GM21360 (cell line): Measurements from ENCODE around the gene ARHGAP32.

Experiments
- ATAC-seq: cut with Tn5 transposase; IDR thresholded peaks from one replicate; pipeline ENCODE4 v1.9.1; 2021; ENCODE audit warnings: mild to moderate bottlenecking, moderate library complexity; ENCODE audit not compliant: unreplicated experiment

ARHGAP32 gene

GRCh38 chr11:128963744-128964325 is 228.3 kb downstream of the ARHGAP32 start:
- no peak for ATAC-seq

DNA sequence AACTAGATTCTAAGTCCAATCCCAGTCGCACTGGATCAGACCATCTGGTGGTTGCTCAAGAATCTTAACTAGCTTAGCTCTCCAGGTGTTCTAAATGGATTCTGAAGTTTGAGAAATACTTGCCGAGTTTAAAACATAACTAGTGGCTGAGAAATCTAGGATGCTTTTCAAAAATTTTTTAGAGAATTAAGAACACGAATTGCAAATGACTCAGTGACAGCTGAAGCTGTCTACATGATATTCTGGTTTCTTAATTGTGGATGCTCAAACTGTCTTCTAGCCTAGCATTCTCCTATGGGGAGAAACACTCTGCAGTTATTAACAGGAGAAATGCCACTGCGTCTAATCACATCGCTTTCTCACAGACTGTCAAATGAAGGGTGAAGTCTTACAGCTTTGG is 229.2 kb downstream of the ARHGAP32 start:
- ATAC-seq = no peak

DNA sequence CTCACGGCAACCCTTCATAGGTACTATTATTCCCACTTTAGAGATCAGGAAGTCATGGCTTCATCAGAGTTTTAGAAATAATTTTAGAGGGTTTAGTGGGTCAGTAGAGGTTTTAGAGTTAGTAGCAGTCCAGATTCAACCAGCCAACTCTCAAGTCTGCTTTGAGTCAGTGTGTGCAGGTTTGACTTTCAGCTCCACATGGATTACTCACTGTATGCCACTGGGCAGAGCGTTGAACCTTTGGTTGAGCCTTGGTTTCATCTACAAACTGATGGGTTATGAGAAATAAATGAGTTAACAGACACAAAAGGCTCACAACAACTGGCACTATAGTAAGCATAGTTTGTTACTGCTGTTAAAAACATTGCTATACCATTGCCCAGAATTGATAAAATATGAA is 230.5 kb downstream of the ARHGAP32 start:
- ATAC-seq = no peak

- no peak for ATAC-seq
Observed at GRCh38 chr11:128957202-128957482, 235.0 kb downstream of the ARHGAP32 start.

DNA sequence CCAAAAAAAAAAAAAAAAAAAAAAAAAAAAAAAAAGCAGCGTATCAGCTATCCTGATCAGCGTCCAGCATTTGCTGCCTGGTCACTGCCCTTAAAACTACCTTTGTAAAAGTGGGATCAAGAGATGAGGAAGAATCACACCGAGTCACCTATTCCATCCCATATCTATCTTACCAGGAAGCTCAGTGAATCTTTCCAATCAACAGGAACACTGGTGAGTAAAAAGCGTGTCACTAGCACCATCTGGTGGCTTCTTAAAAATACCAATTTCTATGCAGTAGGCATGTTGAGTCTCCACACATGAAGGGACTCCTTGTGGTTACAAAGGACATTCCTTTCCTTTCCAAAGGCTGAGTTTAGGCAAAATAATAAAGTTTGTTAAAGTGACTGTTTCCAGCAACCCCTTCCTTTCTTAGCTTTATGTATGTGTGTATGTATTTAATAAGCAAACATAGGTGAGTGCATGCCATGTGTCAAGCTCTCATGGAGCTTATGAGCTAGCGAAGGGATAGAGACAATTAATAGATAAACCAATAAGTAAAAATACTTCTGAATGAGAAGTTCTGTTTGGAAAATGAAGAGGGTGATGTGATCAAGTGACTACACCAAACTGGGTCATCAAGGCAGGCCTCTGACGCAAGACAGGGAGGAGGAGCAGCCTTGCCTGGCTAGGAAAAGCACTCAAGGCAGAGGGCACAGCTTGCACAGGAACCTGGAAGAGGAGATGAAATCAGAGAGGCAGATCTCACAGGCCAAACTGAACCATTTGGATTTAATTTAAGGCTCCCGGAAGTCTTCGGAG is 235.5 kb downstream of the ARHGAP32 start:
- peak; percentile 58 for ATAC-seq

DNA sequence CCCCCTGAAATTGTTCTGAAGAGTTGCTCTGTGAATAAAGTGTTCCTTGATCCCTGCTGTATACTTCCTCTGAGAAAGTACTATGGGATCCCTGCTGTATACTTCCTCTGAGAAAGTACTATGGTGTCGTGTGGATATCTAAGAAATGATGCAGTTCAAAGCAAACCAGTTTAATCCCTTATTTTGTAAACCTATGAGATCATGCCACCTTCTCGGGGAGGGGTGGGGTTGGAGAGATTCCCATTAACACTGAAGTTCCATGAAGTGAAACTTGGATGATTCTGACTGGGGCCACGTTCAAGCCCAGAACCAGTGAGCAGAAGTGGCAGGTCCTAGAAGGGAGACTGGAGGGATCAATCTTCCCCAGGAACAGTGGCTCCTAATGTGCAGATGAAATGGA is 236.5 kb downstream of the ARHGAP32 start:
- ATAC-seq = no peak

- ATAC-seq = no peak
Observed at GRCh38 chr11:128953151-128953550, 239.0 kb downstream of the ARHGAP32 start.

DNA sequence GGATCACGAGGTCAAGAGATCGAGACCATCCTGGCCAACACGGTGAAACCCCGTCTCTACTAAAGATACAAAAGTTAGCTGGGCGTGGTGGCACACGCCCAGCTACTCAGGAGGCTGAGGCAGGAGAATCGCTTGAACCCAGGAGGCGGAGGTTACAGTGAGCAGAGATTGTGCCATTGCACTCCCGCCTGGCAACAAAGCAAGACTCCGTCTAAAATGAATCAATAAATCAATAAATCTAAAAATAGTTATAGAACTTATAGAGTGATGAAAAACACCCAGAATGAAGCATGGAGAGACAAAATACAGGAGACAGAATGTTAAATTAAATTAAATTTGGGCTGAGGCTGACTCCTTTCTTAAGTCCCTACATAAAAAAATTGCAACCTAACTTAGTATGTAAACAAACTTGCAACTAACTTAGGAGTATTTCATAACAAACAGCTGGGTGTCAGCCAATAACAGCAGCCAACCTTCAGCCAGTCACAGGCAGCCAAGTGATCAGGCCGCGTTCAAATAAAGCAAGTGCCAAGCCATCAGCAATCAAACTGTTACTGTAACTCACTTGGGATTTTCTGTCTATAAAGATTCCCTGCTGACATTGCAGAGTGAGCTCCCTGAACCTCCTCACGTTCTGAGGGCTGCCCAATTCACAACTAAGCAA is 242.2 kb downstream of the ARHGAP32 start:
- no peak for ATAC-seq

- ATAC-seq = no peak
Observed at GRCh38 chr11:128948583-128948982, 243.5 kb downstream of the ARHGAP32 start.

- ATAC-seq = no peak
Observed at GRCh38 chr11:128947773-128948172, 244.4 kb downstream of the ARHGAP32 start.

DNA sequence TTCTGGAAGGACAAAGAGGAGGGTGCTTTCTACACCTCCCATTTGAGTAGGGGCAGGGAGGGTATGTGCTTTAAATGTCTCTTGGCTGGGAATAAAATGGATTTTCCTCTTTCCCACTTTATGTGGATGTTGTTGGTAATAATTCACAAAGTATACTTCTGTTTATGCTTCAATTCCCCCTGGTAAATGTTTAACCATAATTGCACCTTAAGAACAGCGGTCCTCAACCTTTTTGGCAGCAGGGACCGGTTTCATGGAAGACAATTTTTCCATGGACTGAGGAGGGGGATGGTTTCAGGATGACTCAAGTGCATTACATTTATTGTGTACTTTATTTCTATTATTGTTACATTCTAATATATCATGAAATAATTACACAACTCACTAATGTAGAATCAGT is 245.5 kb downstream of the ARHGAP32 start:
- ATAC-seq = no peak

- no peak for ATAC-seq
Observed at GRCh38 chr11:128943428-128943976, 248.6 kb downstream of the ARHGAP32 start.

DNA sequence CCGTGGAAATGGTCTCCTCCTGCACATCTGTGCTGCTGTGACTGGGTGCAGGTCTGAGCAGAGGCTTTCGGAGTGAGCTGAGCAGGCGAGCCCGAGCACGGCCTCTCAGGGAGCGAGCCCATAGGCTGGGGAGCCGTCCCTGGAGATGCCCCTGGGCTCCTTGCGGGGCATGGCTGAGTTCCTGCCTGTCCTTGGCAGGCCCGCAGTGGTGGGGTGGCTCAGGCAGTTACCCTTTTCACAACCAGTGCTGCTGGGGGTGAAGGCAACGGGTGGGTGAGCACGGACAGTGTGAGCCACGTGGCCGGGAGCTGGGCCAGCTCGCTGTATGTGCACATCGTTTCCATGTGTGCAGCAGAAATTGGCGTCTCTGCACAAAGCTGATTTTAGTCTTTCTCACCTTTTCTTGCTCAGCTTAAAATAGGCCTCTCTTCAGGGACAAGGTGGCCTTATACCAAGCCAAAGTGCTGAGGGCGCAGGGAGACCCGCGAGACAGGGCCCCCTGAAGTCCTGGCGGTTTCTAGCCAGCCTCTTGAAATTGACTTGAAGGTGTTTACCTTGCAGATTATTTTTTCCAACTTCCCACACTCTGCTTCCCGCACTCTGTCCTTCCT is 249.2 kb downstream of the ARHGAP32 start, which contains the start of gene TP53AIP1:
TP53AIP1 (minus strand) TSS at position 55 of the 611 bp plus-strand sequence. CDS start 5,053 bp downstream, outside the sequence.
- ATAC-seq = no peak

GRCh38 chr11:128942272-128942612 is 249.9 kb downstream of the ARHGAP32 start:
- no peak for ATAC-seq

DNA sequence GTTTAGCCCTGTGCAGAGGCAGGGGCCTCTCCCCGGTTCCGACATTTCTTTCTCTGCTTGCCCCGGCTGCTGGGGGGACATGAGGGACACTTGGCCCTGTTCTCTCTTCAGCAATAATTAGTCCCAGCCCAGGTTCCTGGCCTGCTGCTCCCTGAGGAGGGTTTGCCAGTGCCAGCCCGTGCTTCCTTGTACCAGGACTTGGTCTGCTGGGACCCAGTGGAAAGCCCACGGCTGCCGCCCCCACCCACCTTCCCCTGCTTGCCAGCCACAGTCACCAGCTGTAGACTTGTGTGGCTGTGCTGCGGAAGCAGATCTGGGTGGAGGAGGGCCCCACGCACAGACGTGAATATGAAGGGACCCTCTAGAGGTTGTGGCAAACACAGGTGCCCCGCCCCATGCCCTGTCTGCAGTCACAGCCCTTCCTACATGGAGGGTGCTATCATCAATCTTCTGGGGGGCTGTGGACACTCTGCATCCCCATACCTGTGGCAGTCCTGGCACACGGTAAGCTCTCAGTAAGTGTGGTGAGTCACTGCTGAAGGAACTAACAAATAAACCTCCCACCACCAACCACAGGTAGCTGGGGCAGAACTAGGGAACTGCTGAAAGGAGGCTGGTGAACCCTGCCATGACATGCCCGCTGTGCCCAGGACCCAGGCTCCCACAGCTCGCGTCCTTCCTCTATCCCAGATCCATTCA is 250.4 kb downstream of the ARHGAP32 start:
- no peak for ATAC-seq

DNA sequence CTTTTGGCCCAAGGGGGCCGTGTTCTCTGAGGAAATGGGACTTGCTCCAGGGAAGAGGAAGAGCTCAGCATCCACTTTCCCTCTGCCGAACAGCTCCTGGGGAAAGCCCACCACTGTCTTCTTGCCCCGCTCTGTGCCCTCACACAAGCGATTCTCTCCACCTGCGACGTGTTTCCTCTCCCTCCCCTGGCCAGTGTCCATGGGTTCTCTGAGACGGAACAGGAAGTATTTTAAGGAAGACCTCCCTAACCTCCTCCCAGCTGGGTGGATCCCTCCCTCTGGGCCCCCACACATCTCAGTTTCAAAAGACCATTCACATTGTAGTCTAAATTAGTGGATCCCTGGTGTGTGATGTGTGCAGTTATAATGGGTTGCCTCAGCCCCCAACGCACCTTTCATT is 251.0 kb downstream of the ARHGAP32 start:
- ATAC-seq = no peak

- ATAC-seq = no peak
Observed at GRCh38 chr11:128940603-128941002, 251.5 kb downstream of the ARHGAP32 start.

GRCh38 chr11:128940156-128940555 is 252.0 kb downstream of the ARHGAP32 start:
- no peak for ATAC-seq

GRCh38 chr11:128939591-128939990 is 252.5 kb downstream of the ARHGAP32 start:
- no peak for ATAC-seq

- no peak for ATAC-seq
Observed at GRCh38 chr11:128938156-128938885, 253.8 kb downstream of the ARHGAP32 start.
